HCT116 (cell line): ENCODE data around the gene CTBP1. TPM values are rescaled to one million over a fixed set of nuclear protein-coding genes. Genes with fewer than 3 reads are reported as not detected.

Experiments
- ATAC-seq: fragments of 200-7000 bp; cut with Tn5 transposase; 2 replicates; pipeline ENCODE4 v1.9.1; 2020; ENCODE audit warnings: mild to moderate bottlenecking, moderate library complexity
- BruUV-seq: library from RNA; stranded (reverse); fragments of 400-500 nt; replicated peaks from 2 replicates; lab custom pipeline; 2021; lab: Mats Ljungman, UMichigan
- CTCF ChIA-PET: fragments of 300-600 bp; sonication (Branson Sonifier 250); formaldehyde crosslinking; loops from one replicate; lab custom pipeline; 2021; ENCODE audit warnings: antibody characterized with exemption; lab: Charles Lee
- POLR2A ChIA-PET: fragments of 300-600, 350-600 bp; sonication (Branson Sonifier 250); formaldehyde crosslinking; loops from one replicate; lab custom pipeline; 2021; ENCODE audit warnings: antibody characterized with exemption; lab: Charles Lee
- RAD21 ChIA-PET, 2 experiments: fragments of 300-600 bp; sonication (Branson Sonifier 250); formaldehyde crosslinking; loops; one replicate each; lab custom pipeline; 2023; ENCODE audit warnings: low total read pairs in 2 of 2; ENCODE audit not compliant: uncharacterized antibody in 2 of 2, unreplicated experiment in 2 of 2, low non-redundant PET in 1 of 2; lab: Charles Lee
- DNase-seq: peaks from one replicate; pipeline ENCODE4 v3.0.0-alpha.2; 2010; ENCODE audit warnings: low read depth, low spot score
- H2AFZ ChIP-seq: fragments of 200-600 bp; shearing (Covaris generic), sonication (generic); 2 replicates; pipeline ENCODE4 v1.6.1; 2017; ENCODE audit warnings: low read depth, mixed run types, mixed read lengths, antibody characterized with exemption, low read length; ENCODE audit not compliant: poor library complexity, severe bottlenecking
- H3K27ac ChIP-seq: 2 replicates; pipeline ENCODE4 v1.5.1; 2012; ENCODE audit warnings: low read depth, low read length
- H3K27me3 ChIP-seq: fragments of 200-600 bp; sonication (generic); 2 replicates; pipeline ENCODE4 v1.6.1; 2016; ENCODE audit warnings: mixed run types, low read length, mixed read lengths; ENCODE audit not compliant: insufficient read depth
- H3K36me3 ChIP-seq, 2 experiments: fragments of 200-500 bp in 1 of 2; fragments of 200-600 bp in 1 of 2; sonication (Bioruptor generic) in 1 of 2; sonication (generic) in 1 of 2; 2 replicates each; pipeline versions ENCODE4 v1.5.1 to v1.6.1; 2014 to 2016; ENCODE audit warnings: low read length in 2 of 2, inconsistent platforms in 1 of 2, mixed read lengths in 1 of 2, mixed run types in 1 of 2; ENCODE audit not compliant: insufficient read depth in 2 of 2, control insufficient read depth in 1 of 2
- H3K4me1 ChIP-seq, 2 experiments: fragments of 200-600 bp in 1 of 2; sonication (generic) in 1 of 2; 2 replicates each; pipeline versions ENCODE4 v1.5.1 to v1.6.1; 2012 to 2017; ENCODE audit warnings: low read length in 2 of 2, inconsistent platforms in 1 of 2, mild to moderate bottlenecking in 1 of 2, mixed read lengths in 1 of 2, mixed run types in 1 of 2, moderate library complexity in 1 of 2; ENCODE audit not compliant: insufficient read depth in 2 of 2, control insufficient read depth in 1 of 2
- H3K4me2 ChIP-seq: fragments of 200-600 bp; sonication (generic); 2 replicates; pipeline ENCODE4 v1.6.1; 2017; ENCODE audit warnings: mixed run types, low read length, mixed read lengths
- H3K4me3 ChIP-seq, 2 experiments: fragments of 200-600 bp in 1 of 2; sonication (generic) in 1 of 2; replicated peaks in 1 of 2; 2 replicates each; pipeline ENCODE4 v1.5.1; 2011 to 2016; ENCODE audit warnings: low read length in 2 of 2, control low read depth in 1 of 2, low read depth in 1 of 2, mild to moderate bottlenecking in 1 of 2, mixed read lengths in 1 of 2, mixed run types in 1 of 2
- H3K79me2 ChIP-seq: fragments of 200-600 bp; sonication (generic); 2 replicates; pipeline ENCODE4 v1.6.1; 2017; ENCODE audit warnings: mild to moderate bottlenecking, mixed run types, low read length, moderate library complexity, mixed read lengths; ENCODE audit not compliant: insufficient read depth
- H3K9ac ChIP-seq: fragments of 200-600 bp; sonication (generic); 2 replicates; pipeline ENCODE4 v1.6.1; 2016; ENCODE audit warnings: low read length, mixed read lengths
- H3K9me2 ChIP-seq: fragments of 200-600 bp; sonication (generic), shearing (Covaris generic); 2 replicates; pipeline ENCODE4 v1.6.1; 2017; ENCODE audit warnings: mixed run types, mild to moderate bottlenecking, moderate library complexity; ENCODE audit not compliant: insufficient read depth
- H3K9me3 ChIP-seq, 2 experiments: fragments of 200-500 bp in 1 of 2; fragments of 200-600 bp in 1 of 2; sonication (Bioruptor generic) in 1 of 2; sonication (generic) in 1 of 2; 2 replicates each; pipeline ENCODE4 v1.6.1; 2014 to 2017; ENCODE audit warnings: low read length in 2 of 2, mixed read lengths in 2 of 2, inconsistent platforms in 1 of 2, low read depth in 1 of 2, mild to moderate bottlenecking in 1 of 2, mixed run types in 1 of 2, moderate library complexity in 1 of 2; ENCODE audit not compliant: control insufficient read depth in 1 of 2, insufficient read depth in 1 of 2
- H4K20me1 ChIP-seq: fragments of 200-600 bp; sonication (generic), shearing (Covaris generic); 2 replicates; pipeline ENCODE4 v1.6.1; 2017; ENCODE audit warnings: mixed run types, mild to moderate bottlenecking, moderate library complexity; ENCODE audit not compliant: insufficient read depth
- CBX3 ChIP-seq: IDR thresholded peaks from 2 replicates; pipeline ENCODE4 v1.6.1; 2012; ENCODE audit warnings: low read depth
- EGR1 ChIP-seq: IDR thresholded peaks from 2 replicates; pipeline ENCODE4 v1.6.1; 2012; ENCODE audit warnings: low read depth
- EZH2phosphoT487 ChIP-seq: fragments of 200-600 bp; IDR thresholded peaks from 2 replicates; pipeline ENCODE4 v1.6.1; 2018; ENCODE audit warnings: antibody characterized with exemption, borderline replicate concordance
- MAX ChIP-seq: IDR thresholded peaks from 2 replicates; pipeline ENCODE4 v1.6.1; 2012
- REST ChIP-seq: IDR thresholded peaks from 2 replicates; pipeline ENCODE4 v1.6.1; 2012; ENCODE audit warnings: low read depth
- YY1 ChIP-seq: IDR thresholded peaks from 2 replicates; pipeline ENCODE4 v1.6.1; 2011; ENCODE audit warnings: low read length, low read depth, moderate library complexity, mild to moderate bottlenecking; ENCODE audit not compliant: insufficient replicate concordance; ENCODE audit errors: extremely low read depth
- intact Hi-C: fragments of 100-400 bp; cut with micrococcal nuclease; formaldehyde crosslinking; loops from 2 replicates; pipeline ENCODE4 v1.10.0; 2022
- total RNA-seq: library from RNA; stranded (reverse); gene quantifications from one replicate; pipeline ENCODE4 v1.2.1, GENCODE V29; 2021; ENCODE audit not compliant: unreplicated experiment

CTBP1 gene
- total RNA-seq, 1 experiment from 2014 or later = 175 TPM

- TF ChIP-seq CBX3 = no peak
- TF ChIP-seq EGR1 = no peak
- no peak for TF ChIP-seq EZH2phosphoT487
- TF ChIP-seq MAX = no peak
- no peak for TF ChIP-seq REST
- no peak for TF ChIP-seq YY1
- Histone ChIP-seq H3K4me2 (no peak overlapping the region), H3K9ac (no peak overlapping the region), H3K27me3 (no peaks in the 10 kb centered on the region), H3K4me3 (no peak overlapping the region), H2AFZ (no peak overlapping the region), H4K20me1 (no peaks in the 10 kb centered on the region), H3K4me1 (no peaks in the 10 kb centered on the region), H3K9me2 (no peaks in the 10 kb centered on the region), H3K36me3 (peaks cover 21 to 27% of the 10 kb centered on the region in 2 experiments; a peak in 3 of 4 replicates), H3K79me2 (peaks cover 17% of the 10 kb centered on the region; the same call in 1 of the 2 replicates), H3K9me3 (no peaks in the 10 kb centered on the region), H3K27ac (no peak overlapping the region)
- ATAC-seq (no peak), DNase-seq (no peak)
- POLR2A ChIA-PET = no interaction called here
- BruUV-seq = no TSS peak
- RAD21 ChIA-PET = no interaction called here
- intact Hi-C loops = no loop called here
- CTCF ChIA-PET = no interaction called here
Measured at GRCh38 chr4:1216076-1216614, 32.8 kb downstream of the CTBP1 start.
